ENCODE results near the gene DYNC1LI1. TPM values are rescaled to one million over a fixed set of nuclear protein-coding genes. Genes with fewer than 3 reads are reported as not detected.

DYNC1LI1 gene
- polyA plus RNA-seq, 1 donor from 2014 or later, result 94.5 TPM

DNA sequence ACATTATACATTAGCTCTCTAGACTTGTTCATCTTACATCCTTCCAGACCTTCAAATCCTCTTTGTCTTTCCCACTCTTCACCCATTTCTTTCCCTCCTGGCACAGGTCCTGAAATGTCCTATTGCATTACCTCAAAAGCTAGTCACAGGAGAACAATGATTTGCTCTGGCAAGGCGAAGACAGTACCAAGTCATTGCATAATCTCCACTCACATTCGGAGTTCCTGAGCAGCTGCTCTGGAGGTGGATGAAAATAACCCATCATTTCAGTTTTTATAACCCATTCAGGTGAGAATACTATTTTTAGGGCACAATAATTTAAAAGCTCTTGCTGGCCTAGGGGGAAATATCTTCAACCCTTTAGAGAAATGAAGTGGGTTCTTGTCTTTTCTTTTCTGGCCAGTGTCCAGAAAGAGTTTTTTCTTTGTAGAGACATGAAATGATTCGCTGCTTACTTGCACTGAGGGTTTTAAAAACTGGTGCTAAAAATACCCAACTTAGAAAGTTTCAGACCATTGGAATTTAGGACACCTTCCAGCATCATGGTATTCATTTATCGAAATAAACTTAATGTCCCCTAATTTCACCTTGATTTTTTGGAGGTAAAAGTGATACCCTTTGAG, 23.4 kb upstream of the DYNC1LI1 start:
- no peak overlapping the region for H3K9ac ChIP-seq (ENCODE audit: low read length)
- H3K79me2 ChIP-seq (replicated peaks; ENCODE audit: insufficient read depth, low read length), result no peaks in the 10 kb centered on the region
- H3K27me3 ChIP-seq (ENCODE audit: insufficient read depth, low read depth, low read length), result no peaks in the 10 kb centered on the region
- no peaks in the 10 kb centered on the region for H3K9me3 ChIP-seq (ENCODE audit: low read length)
- H4K20me1 ChIP-seq (ENCODE audit: insufficient read depth), result no peaks in the 10 kb centered on the region
- no peak overlapping the region for H3K4me3 ChIP-seq (ENCODE audit: low read length)
- no peak overlapping the region for H3K4me2 ChIP-seq (ENCODE audit: low read length)
- no peaks in the 10 kb centered on the region for H3K9me2 ChIP-seq (ENCODE audit: insufficient read depth, low read length)
- H3K36me3 ChIP-seq (ENCODE audit: insufficient read depth, low read length), result no peaks in the 10 kb centered on the region
- H3F3A ChIP-seq (ENCODE audit: insufficient read depth, low read length, poor library complexity, severe bottlenecking), result no peaks in the 10 kb centered on the region
- H2AFZ ChIP-seq (ENCODE audit: low read depth, low read length), result no peak overlapping the region
- H3K27ac ChIP-seq (ENCODE audit: low read length), result no peak overlapping the region
- TF ChIP-seq, protein P1, sequence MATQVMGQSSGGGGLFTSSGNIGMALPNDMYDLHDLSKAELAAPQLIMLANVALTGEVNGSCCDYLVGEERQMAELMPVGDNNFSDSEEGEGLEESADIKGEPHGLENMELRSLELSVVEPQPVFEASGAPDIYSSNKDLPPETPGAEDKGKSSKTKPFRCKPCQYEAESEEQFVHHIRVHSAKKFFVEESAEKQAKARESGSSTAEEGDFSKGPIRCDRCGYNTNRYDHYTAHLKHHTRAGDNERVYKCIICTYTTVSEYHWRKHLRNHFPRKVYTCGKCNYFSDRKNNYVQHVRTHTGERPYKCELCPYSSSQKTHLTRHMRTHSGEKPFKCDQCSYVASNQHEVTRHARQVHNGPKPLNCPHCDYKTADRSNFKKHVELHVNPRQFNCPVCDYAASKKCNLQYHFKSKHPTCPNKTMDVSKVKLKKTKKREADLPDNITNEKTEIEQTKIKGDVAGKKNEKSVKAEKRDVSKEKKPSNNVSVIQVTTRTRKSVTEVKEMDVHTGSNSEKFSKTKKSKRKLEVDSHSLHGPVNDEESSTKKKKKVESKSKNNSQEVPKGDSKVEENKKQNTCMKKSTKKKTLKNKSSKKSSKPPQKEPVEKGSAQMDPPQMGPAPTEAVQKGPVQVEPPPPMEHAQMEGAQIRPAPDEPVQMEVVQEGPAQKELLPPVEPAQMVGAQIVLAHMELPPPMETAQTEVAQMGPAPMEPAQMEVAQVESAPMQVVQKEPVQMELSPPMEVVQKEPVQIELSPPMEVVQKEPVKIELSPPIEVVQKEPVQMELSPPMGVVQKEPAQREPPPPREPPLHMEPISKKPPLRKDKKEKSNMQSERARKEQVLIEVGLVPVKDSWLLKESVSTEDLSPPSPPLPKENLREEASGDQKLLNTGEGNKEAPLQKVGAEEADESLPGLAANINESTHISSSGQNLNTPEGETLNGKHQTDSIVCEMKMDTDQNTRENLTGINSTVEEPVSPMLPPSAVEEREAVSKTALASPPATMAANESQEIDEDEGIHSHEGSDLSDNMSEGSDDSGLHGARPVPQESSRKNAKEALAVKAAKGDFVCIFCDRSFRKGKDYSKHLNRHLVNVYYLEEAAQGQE (IDR thresholded peaks at IDR 0.05; ENCODE audit: borderline replicate concordance), result no peak
- TF ChIP-seq MXI1 (conservative IDR thresholded peaks at IDR 0.05; ENCODE audit: poor library complexity, severe bottlenecking) (no peak), TAF1 (IDR thresholded peaks at IDR 0.05; ENCODE audit: low read depth) (no peak), RAD21 (conservative IDR thresholded peaks at IDR 0.05) (no peak), EP300 (conservative IDR thresholded peaks at IDR 0.05; ENCODE audit: poor library complexity, severe bottlenecking) (no peak), EZH2 (IDR thresholded peaks at IDR 0.05; ENCODE audit: borderline replicate concordance, insufficient read depth, low read length, poor library complexity, severe bottlenecking) (no peak), SMC3 (conservative IDR thresholded peaks at IDR 0.05; ENCODE audit: poor library complexity) (no peak), POLR2AphosphoS5 (IDR thresholded peaks at IDR 0.05) (no peak)
- TF ChIP-seq, protein P2, sequence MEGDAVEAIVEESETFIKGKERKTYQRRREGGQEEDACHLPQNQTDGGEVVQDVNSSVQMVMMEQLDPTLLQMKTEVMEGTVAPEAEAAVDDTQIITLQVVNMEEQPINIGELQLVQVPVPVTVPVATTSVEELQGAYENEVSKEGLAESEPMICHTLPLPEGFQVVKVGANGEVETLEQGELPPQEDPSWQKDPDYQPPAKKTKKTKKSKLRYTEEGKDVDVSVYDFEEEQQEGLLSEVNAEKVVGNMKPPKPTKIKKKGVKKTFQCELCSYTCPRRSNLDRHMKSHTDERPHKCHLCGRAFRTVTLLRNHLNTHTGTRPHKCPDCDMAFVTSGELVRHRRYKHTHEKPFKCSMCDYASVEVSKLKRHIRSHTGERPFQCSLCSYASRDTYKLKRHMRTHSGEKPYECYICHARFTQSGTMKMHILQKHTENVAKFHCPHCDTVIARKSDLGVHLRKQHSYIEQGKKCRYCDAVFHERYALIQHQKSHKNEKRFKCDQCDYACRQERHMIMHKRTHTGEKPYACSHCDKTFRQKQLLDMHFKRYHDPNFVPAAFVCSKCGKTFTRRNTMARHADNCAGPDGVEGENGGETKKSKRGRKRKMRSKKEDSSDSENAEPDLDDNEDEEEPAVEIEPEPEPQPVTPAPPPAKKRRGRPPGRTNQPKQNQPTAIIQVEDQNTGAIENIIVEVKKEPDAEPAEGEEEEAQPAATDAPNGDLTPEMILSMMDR (IDR thresholded peaks at IDR 0.05; ENCODE audit: poor library complexity, severe bottlenecking), result no peak

- Histone ChIP-seq H3K4me2 (ENCODE audit: low read length) (no peak overlapping the region), H3K9me2 (ENCODE audit: insufficient read depth, low read length) (no peaks in the 10 kb centered on the region), H3K27me3 (ENCODE audit: insufficient read depth, low read depth, low read length) (no peaks in the 10 kb centered on the region), H3K27ac (ENCODE audit: low read length) (no peak overlapping the region), H3K79me2 (replicated peaks; ENCODE audit: insufficient read depth, low read length) (no peaks in the 10 kb centered on the region), H3K36me3 (ENCODE audit: insufficient read depth, low read length) (no peaks in the 10 kb centered on the region), H3K9ac (ENCODE audit: low read length) (no peak overlapping the region), H4K20me1 (ENCODE audit: insufficient read depth) (no peaks in the 10 kb centered on the region), H3F3A (ENCODE audit: insufficient read depth, low read length, poor library complexity, severe bottlenecking) (no peaks in the 10 kb centered on the region), H3K4me3 (ENCODE audit: low read length) (no peak overlapping the region), H2AFZ (ENCODE audit: low read depth, low read length) (no peak overlapping the region), H3K9me3 (ENCODE audit: low read length) (no peaks in the 10 kb centered on the region)
- TF ChIP-seq RAD21 (conservative IDR thresholded peaks at IDR 0.05) (no peak), EP300 (conservative IDR thresholded peaks at IDR 0.05; ENCODE audit: poor library complexity, severe bottlenecking) (no peak), POLR2AphosphoS5 (IDR thresholded peaks at IDR 0.05) (no peak), MXI1 (conservative IDR thresholded peaks at IDR 0.05; ENCODE audit: poor library complexity, severe bottlenecking) (no peak), EZH2 (IDR thresholded peaks at IDR 0.05; ENCODE audit: borderline replicate concordance, insufficient read depth, low read length, poor library complexity, severe bottlenecking) (no peak), TAF1 (IDR thresholded peaks at IDR 0.05; ENCODE audit: low read depth) (no peak), SMC3 (conservative IDR thresholded peaks at IDR 0.05; ENCODE audit: poor library complexity) (no peak)
- TF ChIP-seq, protein P1 (IDR thresholded peaks at IDR 0.05; ENCODE audit: borderline replicate concordance), result no peak
- TF ChIP-seq, protein P2 (IDR thresholded peaks at IDR 0.05; ENCODE audit: poor library complexity, severe bottlenecking), result no peak
Observed at GRCh38 chr3:32592696-32593353, 22.2 kb upstream of the DYNC1LI1 start.

Data from neural cell (in vitro differentiated cells).